NCI-H2196 treated with DMSO at 0.1 percent for 48 hours (cell line): Measurements from ENCODE around the gene SF1.
"Not testable (repeated sequence)": the region's sequence is repeated elsewhere in the genome, so short reads cannot be mapped to it uniquely, and the experiment has no call there.

Experiments used
- DNase-seq: peaks from one replicate; lab custom pipeline; 2025; ENCODE audit not compliant: unreplicated experiment; lab: John Stamatoyannopoulos, UW

SF1 gene

GRCh38 chr11:64778473-64779298, at the start of gene SF1:
Gene SF1 (minus strand): TSS chr11:64778542. CDS start chr11:64778392, 150 bp downstream.
- DNase-seq = peak; percentile 99

- DNase-seq = no peak
These were observed 49.1 kb upstream of the SF1 start for GRCh38 chr11:64827451-64827839.

GRCh38 chr11:64826578-64827450, 48.5 kb upstream of the SF1 start:
- DNase-seq = no peak

- DNase-seq = no peak
These were observed 47.7 kb upstream of the SF1 start for GRCh38 chr11:64826062-64826461.

- no peak for DNase-seq
These were observed 45.3 kb upstream of the SF1 start for GRCh38 chr11:64823568-64824119.

- DNase-seq = no peak
These were observed 39.1 kb upstream of the SF1 start for GRCh38 chr11:64817476-64817875.

- DNase-seq = not testable (repeated sequence)
These were observed 37.1 kb upstream of the SF1 start for GRCh38 chr11:64815433-64815832.

- DNase-seq = no peak
These were observed 36.4 kb upstream of the SF1 start for GRCh38 chr11:64814712-64815187.

- no peak for DNase-seq
These were observed 35.5 kb upstream of the SF1 start for GRCh38 chr11:64813826-64814225.

GRCh38 chr11:64810891-64811272, 32.5 kb upstream of the SF1 start:
- peak; percentile 75 for DNase-seq

GRCh38 chr11:64810271-64810890, 32.0 kb upstream of the SF1 start, which contains the start of gene MEN1:
Gene MEN1 (minus strand): TSS chr11:64810551. CDS start chr11:64810109, 442 bp downstream.
- DNase-seq = peak; percentile 95

- DNase-seq = no peak
These were observed 31.5 kb upstream of the SF1 start for GRCh38 chr11:64809781-64810241.

- no peak for DNase-seq
These were observed 27.1 kb upstream of the SF1 start for GRCh38 chr11:64805481-64805880.

GRCh38 chr11:64804346-64805210, 26.2 kb upstream of the SF1 start:
- DNase-seq = no peak

- DNase-seq = peak; percentile 76
These were observed 25.6 kb upstream of the SF1 start for GRCh38 chr11:64803846-64804345.

GRCh38 chr11:64803158-64803845, 25.0 kb upstream of the SF1 start, which contains the start of gene MAP4K2:
Gene MAP4K2 (minus strand): TSS chr11:64803214. CDS start chr11:64803149, 65 bp downstream.
- DNase-seq = peak; percentile 76

- DNase-seq = no peak
These were observed 24.2 kb upstream of the SF1 start for GRCh38 chr11:64802370-64803157.
